ENCODE results near the gene FHL2.

DNA sequence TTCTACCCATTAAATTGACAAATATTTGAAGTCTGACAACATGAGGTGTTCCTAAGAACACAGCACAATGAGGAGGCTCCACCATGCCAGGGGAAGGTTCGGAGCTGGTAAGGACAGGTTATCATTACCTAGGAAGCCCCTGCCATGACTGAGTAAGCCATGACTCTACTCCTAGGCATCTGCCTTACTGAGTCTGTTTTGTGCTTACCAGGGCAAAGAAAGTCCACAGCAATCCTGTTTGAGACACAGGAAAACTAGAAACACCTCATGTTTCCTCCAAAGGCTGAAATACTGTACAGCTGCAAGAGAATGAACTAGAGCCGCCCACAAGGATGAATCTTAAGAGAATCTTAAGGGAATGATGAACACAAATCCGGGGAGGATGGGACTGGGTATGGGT, 80.9 kb downstream of the FHL2 start:
- TF ChIP-seq, protein P1, sequence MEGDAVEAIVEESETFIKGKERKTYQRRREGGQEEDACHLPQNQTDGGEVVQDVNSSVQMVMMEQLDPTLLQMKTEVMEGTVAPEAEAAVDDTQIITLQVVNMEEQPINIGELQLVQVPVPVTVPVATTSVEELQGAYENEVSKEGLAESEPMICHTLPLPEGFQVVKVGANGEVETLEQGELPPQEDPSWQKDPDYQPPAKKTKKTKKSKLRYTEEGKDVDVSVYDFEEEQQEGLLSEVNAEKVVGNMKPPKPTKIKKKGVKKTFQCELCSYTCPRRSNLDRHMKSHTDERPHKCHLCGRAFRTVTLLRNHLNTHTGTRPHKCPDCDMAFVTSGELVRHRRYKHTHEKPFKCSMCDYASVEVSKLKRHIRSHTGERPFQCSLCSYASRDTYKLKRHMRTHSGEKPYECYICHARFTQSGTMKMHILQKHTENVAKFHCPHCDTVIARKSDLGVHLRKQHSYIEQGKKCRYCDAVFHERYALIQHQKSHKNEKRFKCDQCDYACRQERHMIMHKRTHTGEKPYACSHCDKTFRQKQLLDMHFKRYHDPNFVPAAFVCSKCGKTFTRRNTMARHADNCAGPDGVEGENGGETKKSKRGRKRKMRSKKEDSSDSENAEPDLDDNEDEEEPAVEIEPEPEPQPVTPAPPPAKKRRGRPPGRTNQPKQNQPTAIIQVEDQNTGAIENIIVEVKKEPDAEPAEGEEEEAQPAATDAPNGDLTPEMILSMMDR (IDR thresholded peaks at IDR 0.05): no peak
- TF ChIP-seq POLR2A (IDR thresholded peaks at IDR 0.05): no peak
